ENCODE data around the gene COQ9.
A peak's percentile ranks its signal among the peaks of the same experiment; 100 is the strongest.

The COQ9 gene

DNA sequence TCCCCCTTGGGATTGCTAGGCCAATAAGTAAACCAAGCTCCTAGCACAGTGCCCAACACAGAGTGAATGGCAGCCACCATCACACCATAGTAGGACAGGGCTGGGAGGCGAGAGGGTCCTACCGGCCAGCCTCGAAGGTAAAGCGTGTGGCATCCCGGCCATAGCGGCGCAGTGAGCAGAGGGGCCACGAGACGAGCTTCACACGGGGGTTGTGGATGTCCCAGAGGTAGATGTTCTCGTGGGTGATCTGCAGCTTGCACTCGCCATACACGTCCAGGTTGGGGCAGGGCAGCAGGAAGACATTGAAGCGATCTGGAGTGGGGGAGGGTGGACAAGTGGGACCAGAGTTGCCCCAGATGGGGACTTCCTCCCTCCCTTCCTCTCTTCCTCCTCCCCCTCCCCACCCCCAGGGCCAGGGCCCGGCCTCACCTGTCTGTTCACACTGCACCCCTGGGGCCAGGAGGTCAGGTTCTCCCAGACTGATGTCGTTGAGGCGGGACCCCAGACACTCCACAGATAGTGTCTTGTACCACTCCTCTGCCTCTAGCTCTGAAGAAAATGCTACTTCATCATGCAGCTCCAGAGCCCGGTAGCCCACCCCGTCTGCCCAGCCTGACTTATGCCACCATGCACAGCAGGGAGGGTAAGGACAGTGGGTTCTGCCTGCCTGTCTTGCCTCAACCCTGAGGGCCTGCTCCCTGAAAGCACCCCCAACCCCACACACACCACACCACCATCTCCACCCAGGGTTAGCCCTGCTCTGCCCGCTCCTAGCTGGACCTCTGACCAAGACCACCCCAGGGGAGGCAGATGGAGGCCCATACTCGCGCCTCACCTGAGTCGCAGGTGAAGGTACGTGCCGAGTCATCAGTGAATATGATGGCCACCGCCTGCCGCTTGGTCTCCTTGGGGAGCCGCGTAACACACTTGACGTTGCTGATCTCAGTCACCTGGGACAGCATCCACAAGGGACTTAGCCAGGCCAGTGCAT is 27.7 kb downstream of the COQ9 start:
- no peaks in the 10 kb centered on the region for H3K9me3 Mint-ChIP-seq
- no peak overlapping the region for H3K27ac Mint-ChIP-seq
- peaks cover 23% of the 10 kb centered on the region for H3K36me3 Mint-ChIP-seq (ENCODE audit: low read depth)
- H3K27me3 Mint-ChIP-seq (ENCODE audit: low read depth) = no peaks in the 10 kb centered on the region
- peaks cover 26% of the 10 kb centered on the region for H3K4me1 Mint-ChIP-seq
- H3K4me3 Mint-ChIP-seq = no peak overlapping the region
- TF ChIP-seq, protein P1, sequence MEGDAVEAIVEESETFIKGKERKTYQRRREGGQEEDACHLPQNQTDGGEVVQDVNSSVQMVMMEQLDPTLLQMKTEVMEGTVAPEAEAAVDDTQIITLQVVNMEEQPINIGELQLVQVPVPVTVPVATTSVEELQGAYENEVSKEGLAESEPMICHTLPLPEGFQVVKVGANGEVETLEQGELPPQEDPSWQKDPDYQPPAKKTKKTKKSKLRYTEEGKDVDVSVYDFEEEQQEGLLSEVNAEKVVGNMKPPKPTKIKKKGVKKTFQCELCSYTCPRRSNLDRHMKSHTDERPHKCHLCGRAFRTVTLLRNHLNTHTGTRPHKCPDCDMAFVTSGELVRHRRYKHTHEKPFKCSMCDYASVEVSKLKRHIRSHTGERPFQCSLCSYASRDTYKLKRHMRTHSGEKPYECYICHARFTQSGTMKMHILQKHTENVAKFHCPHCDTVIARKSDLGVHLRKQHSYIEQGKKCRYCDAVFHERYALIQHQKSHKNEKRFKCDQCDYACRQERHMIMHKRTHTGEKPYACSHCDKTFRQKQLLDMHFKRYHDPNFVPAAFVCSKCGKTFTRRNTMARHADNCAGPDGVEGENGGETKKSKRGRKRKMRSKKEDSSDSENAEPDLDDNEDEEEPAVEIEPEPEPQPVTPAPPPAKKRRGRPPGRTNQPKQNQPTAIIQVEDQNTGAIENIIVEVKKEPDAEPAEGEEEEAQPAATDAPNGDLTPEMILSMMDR (IDR thresholded peaks at IDR 0.05; ENCODE audit: unreplicated experiment in 3 of 3) = no peak

DNA sequence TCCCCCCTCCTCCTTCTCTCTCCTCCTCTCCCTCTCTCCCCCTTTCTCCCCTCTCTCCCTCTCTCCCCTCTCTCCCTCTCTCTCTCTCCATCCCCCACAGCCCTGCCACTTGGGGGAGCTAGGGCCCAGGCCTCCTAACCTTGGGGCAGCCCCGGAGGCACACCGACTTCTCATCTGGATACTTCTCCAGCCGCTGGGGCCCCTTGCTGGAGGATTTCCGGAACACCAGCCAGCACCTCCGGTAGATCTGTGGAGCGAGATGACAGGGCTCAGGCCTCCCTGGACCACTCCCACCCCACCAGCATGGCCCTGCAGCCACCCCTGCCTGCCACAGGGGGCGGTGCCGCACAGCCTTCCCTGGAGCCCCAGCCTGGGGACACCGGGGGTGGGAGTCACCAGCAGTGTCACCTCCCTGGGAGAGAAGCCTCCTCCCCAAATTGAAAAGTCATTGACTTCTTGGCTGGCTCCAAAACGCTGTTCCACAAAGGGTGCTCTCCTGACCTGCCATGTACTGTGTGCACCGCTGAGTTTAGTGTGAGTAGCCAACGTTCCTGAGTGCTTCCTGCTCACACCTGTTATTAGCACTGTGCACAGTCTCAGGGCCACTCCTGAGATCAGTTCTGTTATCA is 28.5 kb downstream of the COQ9 start:
- Mint-ChIP-seq H3K27me3 (ENCODE audit: low read depth) (no peaks in the 10 kb centered on the region), H3K36me3 (ENCODE audit: low read depth) (peaks cover 15% of the 10 kb centered on the region), H3K27ac (no peak overlapping the region), H3K4me3 (no peak overlapping the region), H3K9me3 (no peaks in the 10 kb centered on the region), H3K4me1 (peaks cover 27% of the 10 kb centered on the region)
- TF ChIP-seq, protein P1 (IDR thresholded peaks at IDR 0.05; ENCODE audit: unreplicated experiment in 3 of 3) = peak; percentile 66 to 77 (median 73)

DNA sequence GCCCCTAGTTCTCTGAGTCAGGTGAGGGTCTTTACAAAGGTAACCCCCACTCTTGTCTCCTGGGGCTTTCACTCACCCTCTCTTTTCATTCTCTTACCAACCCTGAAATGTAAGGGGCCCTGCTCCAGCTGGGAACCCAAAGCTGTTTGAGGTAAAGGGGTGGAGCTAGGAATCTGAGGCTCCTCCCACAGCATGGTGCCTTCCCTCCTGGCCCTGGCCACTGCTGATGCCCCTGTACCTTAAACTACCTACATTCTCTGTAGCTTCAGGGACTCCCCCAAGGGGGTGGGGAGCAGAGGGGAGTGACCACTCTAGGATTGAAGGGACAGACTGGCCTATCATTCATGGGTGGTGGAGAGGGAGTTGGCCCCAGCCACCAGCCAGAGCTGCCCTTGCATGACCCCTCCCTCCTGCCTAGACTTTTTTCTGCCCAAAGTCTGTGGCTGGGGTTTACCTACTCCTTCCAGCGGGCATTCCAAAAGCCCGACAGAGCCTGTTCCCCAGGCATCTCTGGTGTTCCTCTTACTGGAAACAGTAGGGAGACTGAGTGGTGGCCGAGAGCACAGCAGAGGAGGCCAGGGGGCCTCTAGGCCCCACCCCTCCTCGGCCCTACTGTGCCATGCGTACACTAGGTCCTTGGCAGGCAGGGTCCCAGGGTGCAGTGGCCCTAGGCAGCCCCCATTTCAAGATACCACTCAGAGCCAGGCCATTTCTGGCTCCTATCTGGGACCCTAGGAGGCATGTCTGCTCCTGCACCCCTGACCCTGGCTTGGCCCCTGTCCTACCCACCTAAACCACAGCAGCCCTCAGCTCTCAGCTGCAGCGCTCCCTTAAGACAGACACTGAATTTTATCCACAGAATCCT is 29.5 kb downstream of the COQ9 start:
- TF ChIP-seq, protein P1 (IDR thresholded peaks at IDR 0.05; ENCODE audit: unreplicated experiment in 3 of 3) = no peak
- no peaks in the 10 kb centered on the region for H3K27me3 Mint-ChIP-seq (ENCODE audit: low read depth)
- peaks cover 26% of the 10 kb centered on the region for H3K4me1 Mint-ChIP-seq
- H3K36me3 Mint-ChIP-seq (ENCODE audit: low read depth) = peaks cover 8% of the 10 kb centered on the region
- peak overlapping the region in 1 of 3 experiments; percentile 13 for H3K27ac Mint-ChIP-seq
- no peaks in the 10 kb centered on the region for H3K9me3 Mint-ChIP-seq
- peak overlapping the region; percentile 2 to 27 (median 14) for H3K4me3 Mint-ChIP-seq

DNA sequence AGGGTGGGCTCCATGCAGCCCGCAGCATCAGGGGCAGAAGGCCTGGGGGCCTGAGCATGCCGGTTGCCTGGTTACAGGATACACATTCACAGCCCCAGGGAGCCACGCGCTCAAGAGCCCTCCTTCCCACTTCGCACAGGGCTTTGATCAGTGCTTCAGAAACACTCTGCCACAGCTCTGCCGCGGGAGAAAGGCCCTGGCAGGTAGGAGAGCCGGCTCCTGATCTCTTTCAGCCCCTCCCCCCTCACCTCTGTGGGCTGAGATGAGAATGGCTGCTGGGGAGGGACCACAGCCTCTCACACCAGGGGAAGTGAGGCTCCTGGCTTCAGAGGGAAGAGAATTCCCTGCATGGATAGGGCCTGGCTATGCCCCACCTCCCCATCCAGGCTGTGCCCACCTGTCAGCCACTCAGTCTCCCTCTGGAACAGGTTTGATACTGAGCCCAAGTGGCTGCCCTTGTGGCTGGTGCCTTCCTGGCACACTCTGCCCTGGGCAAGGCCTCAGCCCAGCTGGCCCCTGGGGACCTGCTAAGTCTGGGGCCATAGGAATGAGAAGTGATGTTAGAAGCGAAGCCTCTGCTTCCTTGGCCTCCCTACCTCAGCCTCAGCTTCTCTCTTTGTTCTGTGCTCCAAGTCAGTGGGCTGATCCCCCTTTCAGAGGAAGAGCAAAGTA is 30.4 kb downstream of the COQ9 start:
- no peaks in the 10 kb centered on the region for H3K27me3 Mint-ChIP-seq (ENCODE audit: low read depth)
- H3K4me3 Mint-ChIP-seq = peak overlapping the region; percentile 2 to 82 (median 79)
- TF ChIP-seq, protein P1 (IDR thresholded peaks at IDR 0.05; ENCODE audit: unreplicated experiment in 3 of 3) = no peak
- H3K4me1 Mint-ChIP-seq = peaks cover 21% of the 10 kb centered on the region
- H3K36me3 Mint-ChIP-seq (ENCODE audit: low read depth) = peaks cover 3% of the 10 kb centered on the region
- H3K27ac Mint-ChIP-seq = peak overlapping the region in 1 of 3 experiments; percentile 13
- no peaks in the 10 kb centered on the region for H3K9me3 Mint-ChIP-seq
